K562 (cell line): ENCODE results near the gene SLAMF7. TPM values are rescaled to one million over a fixed set of nuclear protein-coding genes. Genes with fewer than 3 reads are reported as not detected.
A peak's percentile ranks its signal among the peaks of the same experiment; 100 is the strongest.

Source experiments
- ATAC-seq: fragments of 200-7000 bp; cut with Tn5 transposase; 3 replicates; pipeline ENCODE4 v1.9.1; 2020; ENCODE audit warnings: moderate library complexity
- BruUV-seq: library from RNA; stranded (reverse); fragments of 400-500 nt; replicated peaks from 2 replicates; lab custom pipeline; 2021; lab: Mats Ljungman, UMichigan
- CTCF ChIA-PET: fragments of 300-600 bp; formaldehyde crosslinking; extraction: SDS; loops from one replicate; lab custom pipeline; 2021; ENCODE audit warnings: low intra/inter-chr PET ratio; lab: Yijun Ruan, JAX
- POLR2A ChIA-PET: fragments of 300-600, 350-650 bp; sonication (Branson Sonifier 250); formaldehyde crosslinking; extraction: SDS; loops from one replicate; lab custom pipeline; 2021; ENCODE audit warnings: antibody characterized with exemption, inconsistent platforms; lab: Yijun Ruan, JAX
- DNase-seq, 4 experiments: peaks; one replicate each; pipeline versions ENCODE4 v3.0.0 to v3.0.0-alpha.2; 2011 to 2018; ENCODE audit warnings: low spot score in 3 of 4, mixed read lengths in 3 of 4; ENCODE audit errors: extremely low read depth in 1 of 4
- FAIRE-seq: peaks from 2 replicates; lab custom pipeline; 2011; peaks lifted over from hg19 to GRCh38; lab: Jason Lieb, UNC
- H2AFZ ChIP-seq: 2 replicates; pipeline ENCODE4 v1.6.0; 2011; ENCODE audit warnings: low read depth, low read length, control low read depth, inconsistent platforms
- H3K27ac ChIP-seq: fragments of 200-600 bp; 3 replicates; pipeline ENCODE4 v1.8.0; 2011; ENCODE audit warnings: low read depth, mild to moderate bottlenecking, control low read depth, inconsistent platforms, low read length, moderate library complexity, mixed read lengths; ENCODE audit errors: extremely low read depth
- H3K27me3 ChIP-seq, 2 experiments: fragments of 300-600 bp in 1 of 2; 2 replicates in 1 of 2; 3 replicates in 1 of 2; pipeline versions ENCODE4 v1.6.0 to v1.8.0; 2011; ENCODE audit warnings: inconsistent platforms in 2 of 2, low read length in 2 of 2, mild to moderate bottlenecking in 1 of 2, mixed read lengths in 1 of 2, moderate library complexity in 1 of 2; ENCODE audit not compliant: control insufficient read depth in 2 of 2, insufficient read depth in 2 of 2
- H3K36me3 ChIP-seq: fragments of 300-600 bp; 3 replicates; pipeline ENCODE4 v1.8.0; 2011; ENCODE audit warnings: mild to moderate bottlenecking, low read length, inconsistent platforms; ENCODE audit not compliant: control insufficient read depth, insufficient read depth
- H3K4me1 ChIP-seq, 2 experiments: fragments of 200-600 bp in 1 of 2; replicated peaks in 1 of 2; 2 replicates in 1 of 2; 3 replicates in 1 of 2; pipeline versions ENCODE4 v1.5.1 to v1.8.0; 2011; ENCODE audit warnings: inconsistent platforms in 2 of 2, low read length in 2 of 2, mild to moderate bottlenecking in 1 of 2, mixed read lengths in 1 of 2, moderate library complexity in 1 of 2; ENCODE audit not compliant: control insufficient read depth in 2 of 2, insufficient read depth in 2 of 2
- H3K4me2 ChIP-seq: 2 replicates; pipeline ENCODE4 v1.6.1; 2011; ENCODE audit warnings: low read length, control low read depth, inconsistent platforms, mixed read lengths; ENCODE audit not compliant: insufficient read depth
- H3K4me3 ChIP-seq: fragments of 200-600 bp; sonication (generic), shearing (Covaris generic); 2 replicates; pipeline ENCODE4 v1.5.1; 2016; ENCODE audit warnings: control low read depth, inconsistent platforms
- H3K79me2 ChIP-seq: fragments of 200-600 bp; 3 replicates; pipeline ENCODE4 v1.8.0; 2011; ENCODE audit warnings: low read length, inconsistent platforms; ENCODE audit not compliant: control insufficient read depth, insufficient read depth
- H3K9ac ChIP-seq, 2 experiments: 2 replicates each; pipeline versions ENCODE4 v1.6.0 to v1.6.1; 2011; ENCODE audit warnings: low read depth in 2 of 2, low read length in 2 of 2, control low read depth in 1 of 2, inconsistent platforms in 1 of 2, mild to moderate bottlenecking in 1 of 2, mixed read lengths in 1 of 2; ENCODE audit not compliant: insufficient read depth in 1 of 2
- H3K9me1 ChIP-seq: one replicate; pipeline ENCODE4 v1.6.0; 2011; ENCODE audit warnings: inconsistent platforms, mild to moderate bottlenecking, low read length, moderate library complexity; ENCODE audit not compliant: control insufficient read depth, insufficient read depth
- H3K9me3 ChIP-seq: replicated peaks from 2 replicates; pipeline ENCODE4 v1.5.1; 2011; ENCODE audit warnings: low read depth, low read length, inconsistent platforms; ENCODE audit not compliant: control insufficient read depth, insufficient read depth
- H4K20me1 ChIP-seq: replicated peaks from 2 replicates; pipeline ENCODE4 v1.6.1; 2011; ENCODE audit warnings: low read length, inconsistent platforms, mixed read lengths; ENCODE audit not compliant: control insufficient read depth, insufficient read depth
- ADNP ChIP-seq: fragments of 200-800 bp; sonication (Bioruptor generic); IDR thresholded peaks from 2 replicates; pipeline ENCODE4 v1.6.1; 2016; ENCODE audit warnings: missing genetic modification characterization, missing compliant biosample characterization
- CEBPB ChIP-seq: fragments of 450-650 bp; IDR thresholded peaks from 2 replicates; pipeline ENCODE4 v1.6.1; 2016; ENCODE audit warnings: missing genetic modification characterization, missing compliant biosample characterization
- FOXK1 ChIP-seq: sonication (generic); formaldehyde crosslinking; IDR thresholded peaks from 2 replicates; pipeline ENCODE4 v1.8.0; 2022; ENCODE audit warnings: missing genetic modification reagents, mild to moderate bottlenecking, borderline replicate concordance
- HBP1 ChIP-seq: fragments of 450-650 bp; formaldehyde crosslinking; IDR thresholded peaks from 2 replicates; pipeline ENCODE4 v1.4.0; 2022; ENCODE audit warnings: missing genetic modification characterization
- SFPQ ChIP-seq: fragments of 200-400 bp; formaldehyde crosslinking; IDR thresholded peaks from 2 replicates; pipeline ENCODE4 v1.6.1; 2017; ENCODE audit warnings: mild to moderate bottlenecking, low read depth, low read length, moderate library complexity
- TAF15 ChIP-seq: fragments of 200-400 bp; formaldehyde crosslinking; IDR thresholded peaks from 2 replicates; pipeline ENCODE4 v1.6.1; 2017; ENCODE audit warnings: mild to moderate bottlenecking, low read depth, low read length, moderate library complexity
- ZNF197 ChIP-seq: fragments of 200-800 bp; sonication (Bioruptor generic); IDR thresholded peaks from 2 replicates; pipeline ENCODE4 v1.6.1; 2016; ENCODE audit warnings: low read depth, missing genetic modification characterization, missing compliant biosample characterization
- whole genome bisulfite sequencing: fragments of 100-300 bp; shearing (Covaris generic); methylation state at CpG from one replicate; pipeline ENCODE4 v1.1.6; 2016; ENCODE audit warnings: low coverage, mixed read lengths; ENCODE audit not compliant: insufficient coverage; ENCODE audit errors: missing lambda C conversion rate; 5-methylcytosine and 5-hydroxymethylcytosine counted together
- in situ Hi-C: fragments of 300-500 bp; cut with MboI; formaldehyde crosslinking; loops from 4 replicates; pipeline ENCODE4 v1.15.0; 2018; ENCODE audit warnings: inconsistent platforms, mixed read lengths
- intact Hi-C: fragments of 100-400 bp; cut with micrococcal nuclease; formaldehyde crosslinking; loops from 2 replicates; pipeline ENCODE4 v1.14.2; 2022
- polyA plus RNA-seq, 8 experiments: library from polyadenylated mRNA; depleted of rRNA in 4 of 8; stranded (reverse) in 5 of 8; unstranded in 3 of 8; fragments of >200 nt; fragmentation: Nextera tagmentation in 2 of 8; fragmentation: Illumina TruSeq in 1 of 8; extraction: Ambion mirVana in 2 of 8; extraction: Trizol in 1 of 8; gene quantifications; 2 replicates each; pipeline versions ENCODE4 v1.2.1 to v1.2.3, GENCODE V29; 2011 to 2014; ENCODE audit warnings: inconsistent platforms in 1 of 8, missing spikeins in 1 of 8
- total RNA-seq, 7 experiments: library from RNA; depleted of rRNA in 6 of 7; stranded (reverse); fragments of >200 nt in 6 of 7; fragmentation: Illumina TruSeq in 2 of 7; extraction: Trizol in 2 of 7; gene quantifications; 2 replicates each; pipeline versions ENCODE4 v1.2.1 to v1.2.3, GENCODE V29; 2011 to 2021; ENCODE audit warnings: low replicate concordance in 1 of 7

Gene SLAMF7
- total and polyA plus RNA-seq, 9 of the 15 experiments (the other 6 are each of a cell fraction or from before 2014, with no cell fraction given), result 0.11 to 1.2 (median 0.22) TPM; not detected in 2

GRCh38 chr1:160778976-160779375 lies 39.9 kb downstream of the SLAMF7 start (continued):
- no peak for TF ChIP-seq HBP1 (CRISPR knock-in tag)

- no peak overlapping the region for H3K4me2 ChIP-seq
- H4K20me1 ChIP-seq, result 0 out of 2 replicates have a peak, but pooled peaks cover 2% of the 10 kb centered on the region
- intact Hi-C loops, result loop anchor here (1.0 kb wide), 1 partner anchor 50 kb away; no protein-coding TSS in a partner anchor
- no peaks in the 10 kb centered on the region for H3K79me2 ChIP-seq
- H3K4me1 ChIP-seq, result no peaks in the 10 kb centered on the region
- H3K27me3 ChIP-seq, result peaks cover 0 to 21% of the 10 kb centered on the region in 2 experiments; a peak in 1 of 5 replicates
- no peak overlapping the region for H3K27ac ChIP-seq
- DNase-seq (peak; percentile 69 to 75 (median 72)), FAIRE-seq (peak; percentile 90), ATAC-seq (peak; percentile 97)
- in situ Hi-C loops, result no loop called here
- POLR2A ChIA-PET, result interaction anchor here (1.1 kb wide), 1 partner anchor 17 kb away, joined by 3 read pairs; the partner anchor contains the start of gene LY9
- H3K9me1 ChIP-seq, result no peaks in the 10 kb centered on the region
- 17% methylated on average over 18 of the region's 18 CpGs for WGBS
- H3K9me3 ChIP-seq, result no peaks in the 10 kb centered on the region
- no peaks in the 10 kb centered on the region for H3K36me3 ChIP-seq
- no peak overlapping the region for H2AFZ ChIP-seq
- no peak overlapping the region for H3K4me3 ChIP-seq
- BruUV-seq, result no TSS peak
- H3K9ac ChIP-seq, result no peak overlapping the region
- CTCF ChIA-PET, result no interaction called here
- TF ChIP-seq SFPQ, result no peak
- TF ChIP-seq FOXK1 (CRISPR knock-in tag), result no peak
- TF ChIP-seq CEBPB (tag), result no peak
- no peak for TF ChIP-seq ZNF197 (CRISPR knock-in tag)
- TF ChIP-seq TAF15, result no peak
- no peak for TF ChIP-seq ADNP (tag)
Measured at GRCh38 chr1:160779626-160780397, 40.8 kb downstream of the SLAMF7 start.
